A549 (cell line): ENCODE results near the gene SMCO2. TPM values are rescaled to one million over a fixed set of nuclear protein-coding genes. Genes with fewer than 3 reads are reported as not detected.

Experiments used
- ATAC-seq, 2 experiments: fragments of 200-7000 bp in 1 of 2; fragments of >200 bp in 1 of 2; cut with Nextera tagmentation in 1 of 2; cut with Tn5 transposase in 1 of 2; 3 replicates each; pipeline versions ENCODE4 v1.8.0 to v1.9.1; 2018 to 2020; ENCODE audit warnings: mild to moderate bottlenecking in 1 of 2, moderate library complexity in 1 of 2
- CTCF ChIA-PET: fragments of 300-600 bp; sonication (Branson Sonifier 250); formaldehyde crosslinking; extraction: SDS; loops from one replicate; lab custom pipeline; 2021; ENCODE audit warnings: antibody characterized with exemption, inconsistent platforms; lab: Yijun Ruan, JAX
- POLR2A ChIA-PET: fragments of 350-600 bp; formaldehyde crosslinking; extraction: SDS; loops from one replicate; lab custom pipeline; 2021; ENCODE audit warnings: antibody characterized with exemption, inconsistent platforms; lab: Yijun Ruan, JAX
- DNase-seq, 2 experiments: peaks; one replicate each; pipeline versions ENCODE4 v3.0.0 to v3.0.0-alpha.2; 2011 to 2016; ENCODE audit warnings: low read depth in 1 of 2, low spot score in 1 of 2
- FAIRE-seq: peaks from 2 replicates; lab custom pipeline; 2011; peaks lifted over from hg19 to GRCh38; lab: Jason Lieb, UNC
- H3K27ac ChIP-seq, 2 experiments: fragments of >200 bp; sonication (Bioruptor Twin); formaldehyde crosslinking; 3 replicates each; pipeline ENCODE4 v1.5.1; 2016 to 2017
- H3K4me1 ChIP-seq: fragments of >200 bp; sonication (Bioruptor Twin); formaldehyde crosslinking; 3 replicates; pipeline ENCODE4 v1.6.1; 2016
- H3K4me2 ChIP-seq: fragments of >200 bp; sonication (Bioruptor Twin); formaldehyde crosslinking; 3 replicates; pipeline ENCODE4 v1.6.1; 2016
- H3K4me3 ChIP-seq: fragments of >200 bp; sonication (Bioruptor Twin); formaldehyde crosslinking; 3 replicates; pipeline ENCODE4 v1.5.1; 2016
- H3K9me3 ChIP-seq: fragments of >200 bp; sonication (Bioruptor Twin); formaldehyde crosslinking; 3 replicates; pipeline ENCODE4 v1.6.1; 2016
- CBX2 ChIP-seq: fragments of 200-600 bp; sonication (generic); IDR thresholded peaks from 2 replicates; pipeline ENCODE4 v1.6.1; 2016; ENCODE audit warnings: low read depth, mild to moderate bottlenecking, borderline replicate concordance
- CEBPB ChIP-seq, 2 experiments: fragments of >200 bp in 1 of 2; sonication (Bioruptor Twin) in 1 of 2; formaldehyde crosslinking in 1 of 2; IDR thresholded peaks; 2 replicates each; pipeline ENCODE4 v1.6.1; 2012 to 2016
- CHD4 ChIP-seq: fragments of 200-600 bp; sonication (generic); IDR thresholded peaks from 2 replicates; pipeline ENCODE4 v1.6.1; 2016; ENCODE audit warnings: antibody characterized with exemption, mild to moderate bottlenecking, borderline replicate concordance
- ESRRA ChIP-seq: fragments of 150-350 bp; IDR thresholded peaks from 2 replicates; pipeline ENCODE4 v1.6.1; 2014; ENCODE audit warnings: mild to moderate bottlenecking, low read length, borderline replicate concordance
- FOSB ChIP-seq: fragments of 250-450 bp; sonication (Bioruptor Pico); IDR thresholded peaks from 2 replicates; pipeline ENCODE4 v1.5.0; 2020; ENCODE audit warnings: mild to moderate bottlenecking, moderate library complexity
- FOXS1 ChIP-seq: fragments of 250-450 bp; sonication (Bioruptor Pico); IDR thresholded peaks from 2 replicates; pipeline ENCODE4 v1.5.0; 2020; ENCODE audit warnings: mild to moderate bottlenecking, moderate library complexity
- GATA3 ChIP-seq: IDR thresholded peaks from 2 replicates; pipeline ENCODE4 v1.6.1; 2012; ENCODE audit warnings: borderline replicate concordance
- HDAC2 ChIP-seq: fragments of 200-600 bp; sonication (generic); IDR thresholded peaks from 2 replicates; pipeline ENCODE4 v1.6.1; 2016
- HOXA7 ChIP-seq: fragments of 250-450 bp; sonication (Bioruptor Pico); IDR thresholded peaks from 2 replicates; pipeline ENCODE4 v1.5.0; 2020; ENCODE audit warnings: mild to moderate bottlenecking, moderate library complexity
- KDM5A ChIP-seq: fragments of 200-600 bp; sonication (generic); IDR thresholded peaks from 2 replicates; pipeline ENCODE4 v1.6.1; 2016; ENCODE audit warnings: antibody characterized with exemption, mild to moderate bottlenecking
- NFE2L2 ChIP-seq: fragments of 150-350 bp; conservative IDR thresholded peaks from 2 replicates; pipeline ENCODE4 v1.6.1; 2014; ENCODE audit warnings: low read length
- POLR2A ChIP-seq: IDR thresholded peaks from 2 replicates; pipeline ENCODE4 v1.6.1; 2012; ENCODE audit warnings: mild to moderate bottlenecking, low read length
- RCOR1 ChIP-seq: fragments of 150-350 bp; IDR thresholded peaks from 2 replicates; pipeline ENCODE4 v1.6.1; 2014; ENCODE audit warnings: antibody characterized with exemption, low read length, low read depth
- SMC3 ChIP-seq: fragments of >200 bp; sonication (Bioruptor Twin); formaldehyde crosslinking; IDR thresholded peaks from 3 replicates; pipeline ENCODE4 v1.6.1; 2018; ENCODE audit warnings: inconsistent platforms
- SREBF2 ChIP-seq: fragments of 450-650 bp; IDR thresholded peaks from 2 replicates; pipeline ENCODE4 v1.6.1; 2014; ENCODE audit warnings: mild to moderate bottlenecking, moderate library complexity
- ZSCAN20 ChIP-seq: fragments of 250-450 bp; sonication (Bioruptor Pico); IDR thresholded peaks from 2 replicates; pipeline ENCODE4 v1.8.0; 2022; ENCODE audit warnings: mild to moderate bottlenecking, moderate library complexity
- WGBS: methylation state at CpG from one replicate; pipeline ENCODE4 v1.1.6; 2017; ENCODE audit errors: missing lambda C conversion rate; 5-methylcytosine and 5-hydroxymethylcytosine counted together
- polyA plus RNA-seq, 4 experiments: library from polyadenylated mRNA; depleted of rRNA in 3 of 4; stranded (reverse); fragments of >200 nt; fragmentation: RNase III in 1 of 4; extraction: RNeasy Plus Mini Kit Qiagen cat#74134 plus additional on column Dnase treatment in 1 of 4; gene quantifications; 2 replicates in 3 of 4; 3 replicates in 1 of 4; pipeline ENCODE4 v1.2.3, GENCODE V29; 2011 to 2017
- TF ChIP-seq, protein P1 (sequence below): fragments of 200-600 bp; sonication (generic); IDR thresholded peaks from 2 replicates; pipeline ENCODE4 v1.6.1; 2016; ENCODE audit warnings: antibody characterized with exemption, mild to moderate bottlenecking, moderate library complexity
- TF ChIP-seq, protein P2 (sequence below): fragments of 250-450 bp; sonication (Bioruptor Pico); IDR thresholded peaks from 2 replicates; pipeline ENCODE4 v1.5.0; 2021; ENCODE audit warnings: mild to moderate bottlenecking, moderate library complexity, borderline replicate concordance

Gene SMCO2
- polyA plus RNA-seq, 2 of the 4 experiments (the other 2 are of a cell fraction): 0.14 to 0.28 TPM

DNA sequence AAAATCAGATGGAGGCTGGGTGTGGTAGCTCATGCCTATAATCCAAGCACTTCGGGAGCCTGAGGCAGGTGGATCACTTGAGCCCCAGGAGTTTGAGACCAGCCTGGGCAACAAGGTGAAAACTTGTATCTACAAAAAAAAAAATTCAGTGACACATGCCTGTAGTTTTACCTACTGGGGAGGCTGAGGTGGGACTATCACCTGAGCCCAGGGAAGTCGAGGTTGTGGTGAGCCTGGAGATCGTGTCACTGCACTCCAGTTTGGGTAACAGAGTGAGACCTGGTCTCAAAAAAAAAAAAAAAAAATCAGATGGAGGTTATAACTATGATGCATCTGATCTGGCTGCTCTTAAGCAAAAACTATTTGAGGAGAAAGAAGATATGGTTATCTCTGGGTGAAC lies 50.9 kb downstream of the SMCO2 start:
- FAIRE-seq (no peak), ATAC-seq (no peak)

DNA sequence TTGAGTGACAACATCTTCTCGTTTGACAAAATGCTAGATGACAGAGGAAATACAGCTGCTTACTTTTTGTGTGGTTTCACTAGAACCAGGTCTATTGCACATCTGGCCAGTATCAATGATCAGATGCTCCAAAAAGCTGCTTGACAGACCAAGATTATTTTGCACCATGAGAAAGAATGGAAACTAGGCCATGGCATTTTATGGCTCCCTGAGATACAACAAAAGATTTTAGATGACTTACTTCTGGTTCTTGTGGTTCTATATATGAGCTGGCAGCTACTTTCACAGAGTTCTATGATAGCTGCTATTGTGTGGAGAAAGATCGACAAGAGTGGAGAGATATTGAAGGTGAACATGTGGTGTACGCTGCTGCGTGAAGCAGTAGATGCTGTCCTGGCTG lies 51.6 kb downstream of the SMCO2 start:
- FAIRE-seq (no peak), ATAC-seq (no peak), DNase-seq (no peak)
- Histone ChIP-seq H3K4me2 (no peak overlapping the region), H3K27ac (no peak overlapping the region), H3K4me3 (no peak overlapping the region), H3K4me1 (peaks cover 4% of the 10 kb centered on the region; the same call in 1 of the 3 replicates), H3K9me3 (no peaks in the 10 kb centered on the region)
- 74% methylated on average over 4 of the region's 4 CpGs for WGBS
- CTCF ChIA-PET: no interaction called here
- POLR2A ChIA-PET: no interaction called here
- no peak for TF ChIP-seq KDM5A
- TF ChIP-seq SMC3: no peak
- no peak for TF ChIP-seq ESRRA
- TF ChIP-seq ZSCAN20: no peak
- TF ChIP-seq HDAC2: no peak
- no peak for TF ChIP-seq POLR2A
- no peak for TF ChIP-seq GATA3
- TF ChIP-seq CEBPB (IDR thresholded peaks at IDR 0.05): no peak
- TF ChIP-seq CHD4: no peak
- no peak for TF ChIP-seq HOXA7 (CRISPR knock-in tag)
- no peak for TF ChIP-seq NFE2L2
- TF ChIP-seq, protein P1, sequence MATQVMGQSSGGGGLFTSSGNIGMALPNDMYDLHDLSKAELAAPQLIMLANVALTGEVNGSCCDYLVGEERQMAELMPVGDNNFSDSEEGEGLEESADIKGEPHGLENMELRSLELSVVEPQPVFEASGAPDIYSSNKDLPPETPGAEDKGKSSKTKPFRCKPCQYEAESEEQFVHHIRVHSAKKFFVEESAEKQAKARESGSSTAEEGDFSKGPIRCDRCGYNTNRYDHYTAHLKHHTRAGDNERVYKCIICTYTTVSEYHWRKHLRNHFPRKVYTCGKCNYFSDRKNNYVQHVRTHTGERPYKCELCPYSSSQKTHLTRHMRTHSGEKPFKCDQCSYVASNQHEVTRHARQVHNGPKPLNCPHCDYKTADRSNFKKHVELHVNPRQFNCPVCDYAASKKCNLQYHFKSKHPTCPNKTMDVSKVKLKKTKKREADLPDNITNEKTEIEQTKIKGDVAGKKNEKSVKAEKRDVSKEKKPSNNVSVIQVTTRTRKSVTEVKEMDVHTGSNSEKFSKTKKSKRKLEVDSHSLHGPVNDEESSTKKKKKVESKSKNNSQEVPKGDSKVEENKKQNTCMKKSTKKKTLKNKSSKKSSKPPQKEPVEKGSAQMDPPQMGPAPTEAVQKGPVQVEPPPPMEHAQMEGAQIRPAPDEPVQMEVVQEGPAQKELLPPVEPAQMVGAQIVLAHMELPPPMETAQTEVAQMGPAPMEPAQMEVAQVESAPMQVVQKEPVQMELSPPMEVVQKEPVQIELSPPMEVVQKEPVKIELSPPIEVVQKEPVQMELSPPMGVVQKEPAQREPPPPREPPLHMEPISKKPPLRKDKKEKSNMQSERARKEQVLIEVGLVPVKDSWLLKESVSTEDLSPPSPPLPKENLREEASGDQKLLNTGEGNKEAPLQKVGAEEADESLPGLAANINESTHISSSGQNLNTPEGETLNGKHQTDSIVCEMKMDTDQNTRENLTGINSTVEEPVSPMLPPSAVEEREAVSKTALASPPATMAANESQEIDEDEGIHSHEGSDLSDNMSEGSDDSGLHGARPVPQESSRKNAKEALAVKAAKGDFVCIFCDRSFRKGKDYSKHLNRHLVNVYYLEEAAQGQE: no peak
- TF ChIP-seq FOXS1 (CRISPR knock-in tag): no peak
- TF ChIP-seq, all 56 proteins: peak for 0

More for the DNA sequence above, 50.9 kb downstream of the SMCO2 start:
- DNase-seq: no peak
- ChIA-PET CTCF (interaction anchor here (0.6 kb wide), 1 partner anchor 9 kb away, joined by 3 read pairs; no protein-coding TSS in a partner anchor), POLR2A (no interaction called here)
- peaks cover 5% of the 10 kb centered on the region; the same call in 1 of the 3 replicates for H3K4me1 ChIP-seq
- WGBS: 22% methylated on average over 3 of the region's 3 CpGs
- no peak overlapping the region for H3K4me3 ChIP-seq
- H3K27ac ChIP-seq: no peak overlapping the region
- no peaks in the 10 kb centered on the region for H3K9me3 ChIP-seq
- no peak overlapping the region for H3K4me2 ChIP-seq
- TF ChIP-seq, protein P2, sequence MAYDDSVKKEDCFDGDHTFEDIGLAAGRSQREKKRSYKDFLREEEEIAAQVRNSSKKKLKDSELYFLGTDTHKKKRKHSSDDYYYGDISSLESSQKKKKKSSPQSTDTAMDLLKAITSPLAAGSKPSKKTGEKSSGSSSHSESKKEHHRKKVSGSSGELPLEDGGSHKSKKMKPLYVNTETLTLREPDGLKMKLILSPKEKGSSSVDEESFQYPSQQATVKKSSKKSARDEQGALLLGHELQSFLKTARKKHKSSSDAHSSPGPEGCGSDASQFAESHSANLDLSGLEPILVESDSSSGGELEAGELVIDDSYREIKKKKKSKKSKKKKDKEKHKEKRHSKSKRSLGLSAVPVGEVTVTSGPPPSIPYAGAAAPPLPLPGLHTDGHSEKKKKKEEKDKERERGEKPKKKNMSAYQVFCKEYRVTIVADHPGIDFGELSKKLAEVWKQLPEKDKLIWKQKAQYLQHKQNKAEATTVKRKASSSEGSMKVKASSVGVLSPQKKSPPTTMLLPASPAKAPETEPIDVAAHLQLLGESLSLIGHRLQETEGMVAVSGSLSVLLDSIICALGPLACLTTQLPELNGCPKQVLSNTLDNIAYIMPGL (CRISPR knock-in tag): no peak
- no peak for TF ChIP-seq SREBF2

DNA sequence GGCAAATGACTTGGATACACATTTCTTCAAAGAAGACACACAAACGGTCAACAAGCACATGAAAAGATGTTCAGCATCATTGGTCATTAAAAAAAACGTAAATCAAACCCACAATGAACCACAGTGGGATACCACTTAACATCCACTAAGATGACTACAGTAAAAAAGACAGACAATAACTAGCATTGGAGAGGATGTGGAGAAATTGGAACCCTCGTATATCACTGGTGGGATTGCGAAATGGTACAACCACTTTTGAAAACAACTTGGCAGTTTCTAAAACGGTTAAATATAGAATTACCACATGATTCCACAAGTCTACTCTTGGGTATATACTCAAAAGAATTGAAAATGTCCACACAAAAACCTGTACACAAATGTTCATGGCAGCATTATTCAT lies 52.2 kb downstream of the SMCO2 start:
- no peak for TF ChIP-seq FOSB
- peak in 1 of 2 experiments; percentile 45; a peak in 1 of 4 replicates for TF ChIP-seq CEBPB (IDR thresholded peaks at IDR 0.05)
- TF ChIP-seq CBX2: no peak
- TF ChIP-seq RCOR1: no peak
- TF ChIP-seq, all 56 proteins: peak for 1
- ChIA-PET POLR2A (no interaction called here), CTCF (no interaction called here)
- DNase-seq: no peak
- no peak for ATAC-seq
- no peak for FAIRE-seq
- WGBS: 42% methylated on average over 5 of the region's 5 CpGs
- no peak overlapping the region for H3K4me3 ChIP-seq
- H3K27ac ChIP-seq: no peak overlapping the region
- H3K4me2 ChIP-seq: no peak overlapping the region
- H3K4me1 ChIP-seq: no peaks in the 10 kb centered on the region
- no peaks in the 10 kb centered on the region for H3K9me3 ChIP-seq
